ENCODE measurements around the gene TUBGCP2.
"Not testable (repeated sequence)": the region's sequence is repeated elsewhere in the genome, so short reads cannot be mapped to it uniquely, and the experiment has no call there.

The TUBGCP2 gene

DNA sequence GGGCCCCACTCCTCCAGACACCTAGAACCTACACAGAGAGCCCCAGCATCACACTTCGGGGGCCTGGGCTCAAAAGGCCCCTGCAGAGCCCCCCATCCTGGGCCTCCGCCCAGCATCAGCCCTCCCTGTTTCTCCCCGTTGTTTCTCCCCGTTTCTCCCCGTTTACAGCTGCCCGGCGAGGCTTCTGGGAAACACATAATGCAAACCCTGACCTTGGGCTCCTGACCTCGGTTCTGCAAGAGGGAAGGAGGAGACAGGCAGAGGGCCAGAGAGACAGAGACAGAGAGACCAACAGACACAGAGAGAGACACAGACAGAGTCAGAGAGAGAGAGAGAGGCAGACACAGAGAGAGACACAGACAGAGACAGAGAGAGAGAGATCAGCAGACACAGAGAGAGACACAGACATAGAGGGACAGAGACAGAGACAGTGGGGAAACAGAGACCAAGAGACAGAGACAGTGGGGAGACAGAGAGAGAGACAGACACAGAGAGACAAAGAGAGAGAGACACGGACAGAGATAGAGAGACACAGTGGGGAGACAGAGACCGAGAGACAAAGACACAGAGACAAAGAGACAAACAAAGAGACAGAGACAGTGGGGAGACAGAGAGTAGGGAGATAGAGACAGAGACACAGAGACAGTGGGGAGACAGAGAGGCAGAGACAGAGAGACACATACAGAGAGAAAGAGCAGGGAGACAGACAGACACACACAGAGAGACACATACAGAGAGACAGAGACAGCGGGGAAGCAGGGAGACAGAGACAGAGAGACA is 58.5 kb downstream of the TUBGCP2 start:
- no peak for DNase-seq

DNA sequence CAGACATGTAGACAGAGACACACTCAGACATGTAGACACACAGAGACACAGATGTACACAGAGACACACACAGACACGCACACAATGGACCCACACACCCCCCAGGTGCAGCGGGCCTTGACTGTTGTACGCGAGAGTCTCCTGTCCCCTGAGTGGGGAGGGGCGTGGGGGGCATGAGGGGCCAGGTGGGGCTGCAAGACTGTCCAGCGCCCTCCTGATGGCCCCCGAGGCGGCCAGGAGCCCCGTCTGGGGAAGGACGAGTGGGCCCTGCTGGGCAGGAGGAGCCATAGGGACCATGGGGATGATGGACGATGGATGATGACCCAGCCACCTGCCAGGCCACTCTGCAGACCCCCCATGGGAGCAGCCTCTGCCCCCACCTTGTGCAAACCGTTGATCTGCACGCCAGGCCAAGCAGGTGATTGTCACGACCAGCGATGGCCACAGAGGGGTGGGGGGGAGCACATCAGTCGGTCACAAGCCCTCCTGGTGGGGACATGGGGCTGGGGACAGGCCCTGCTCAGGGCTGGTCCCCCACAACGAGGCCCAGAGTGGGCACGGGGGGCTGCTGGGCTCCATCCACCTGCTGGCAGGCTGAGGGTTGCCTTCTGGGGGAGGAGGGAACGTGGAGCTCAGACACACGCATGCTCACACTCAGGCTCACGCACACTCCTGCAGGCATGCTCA is 59.4 kb downstream of the TUBGCP2 start:
- no peak for DNase-seq

DNA sequence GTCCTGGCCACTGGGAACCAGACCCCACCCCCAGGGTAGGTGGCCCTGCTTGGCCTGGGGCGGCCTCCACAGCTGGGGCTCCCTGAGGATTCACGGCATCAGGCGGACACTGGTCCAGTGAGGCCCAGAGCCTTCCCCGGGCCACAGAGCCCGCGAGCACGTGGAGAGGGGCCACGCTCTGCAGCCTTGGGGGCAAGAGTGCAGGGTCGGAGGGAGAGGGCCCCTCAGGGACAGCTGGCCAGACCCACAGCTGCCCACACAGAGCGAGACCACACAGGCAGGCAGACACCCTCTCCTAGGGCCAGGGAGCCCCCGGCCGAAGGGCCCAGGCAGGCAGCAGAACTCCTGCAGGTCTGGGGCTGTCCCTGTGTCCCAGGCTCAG is 60.3 kb downstream of the TUBGCP2 start:
- no peak for DNase-seq

DNA sequence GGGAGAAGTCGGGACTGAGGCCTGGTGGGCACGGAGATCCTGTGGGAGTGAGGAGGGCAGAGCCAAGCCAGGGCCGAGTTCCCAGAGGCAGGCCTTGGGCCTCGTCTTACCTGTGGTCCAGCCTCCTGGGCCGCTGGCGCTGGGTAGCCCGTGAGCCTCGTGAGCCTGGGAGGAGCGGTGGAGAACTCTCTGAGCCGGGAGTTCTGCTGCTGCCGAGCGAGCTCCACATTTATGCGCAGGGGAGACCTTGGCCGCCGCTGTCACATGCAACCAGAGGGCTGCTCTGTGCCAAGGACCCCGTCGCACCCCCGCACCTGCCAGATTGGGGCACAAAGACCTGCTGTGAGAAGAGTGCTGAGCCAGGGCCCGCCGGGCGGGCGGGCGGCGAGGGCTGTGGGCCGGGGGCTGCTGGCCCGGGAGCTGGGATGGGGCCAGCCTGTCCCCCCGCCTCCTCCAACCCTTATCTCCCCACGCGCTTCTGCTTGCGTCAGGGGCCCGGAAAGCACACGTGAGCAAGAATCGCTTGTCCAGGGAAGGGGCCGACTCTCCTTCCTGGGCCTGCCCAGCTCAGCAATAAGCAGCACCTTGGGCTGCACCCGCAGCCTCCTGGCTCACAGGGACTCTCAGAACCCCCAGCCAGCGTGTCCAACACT is 60.9 kb downstream of the TUBGCP2 start:
- no peak for DNase-seq

DNA sequence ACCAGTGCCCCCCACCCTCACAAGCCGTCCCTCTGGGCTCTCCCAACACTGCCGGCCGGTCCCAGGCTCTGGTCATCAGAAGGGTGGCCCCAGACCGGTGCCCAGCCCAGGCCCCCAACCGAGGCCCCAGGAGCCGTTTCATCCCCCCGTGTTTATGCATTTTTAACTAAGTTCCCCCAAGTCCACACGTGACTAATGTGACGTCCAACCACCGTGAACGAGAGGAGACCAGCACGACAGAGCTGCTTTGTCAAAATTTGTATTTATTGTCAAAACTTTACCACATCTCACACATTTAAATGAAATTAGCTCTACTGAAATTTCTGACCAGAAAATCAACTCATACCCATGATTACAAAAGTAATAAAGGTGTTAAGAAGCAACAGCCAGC is 62.4 kb downstream of the TUBGCP2 start:
- no peak for DNase-seq

DNA sequence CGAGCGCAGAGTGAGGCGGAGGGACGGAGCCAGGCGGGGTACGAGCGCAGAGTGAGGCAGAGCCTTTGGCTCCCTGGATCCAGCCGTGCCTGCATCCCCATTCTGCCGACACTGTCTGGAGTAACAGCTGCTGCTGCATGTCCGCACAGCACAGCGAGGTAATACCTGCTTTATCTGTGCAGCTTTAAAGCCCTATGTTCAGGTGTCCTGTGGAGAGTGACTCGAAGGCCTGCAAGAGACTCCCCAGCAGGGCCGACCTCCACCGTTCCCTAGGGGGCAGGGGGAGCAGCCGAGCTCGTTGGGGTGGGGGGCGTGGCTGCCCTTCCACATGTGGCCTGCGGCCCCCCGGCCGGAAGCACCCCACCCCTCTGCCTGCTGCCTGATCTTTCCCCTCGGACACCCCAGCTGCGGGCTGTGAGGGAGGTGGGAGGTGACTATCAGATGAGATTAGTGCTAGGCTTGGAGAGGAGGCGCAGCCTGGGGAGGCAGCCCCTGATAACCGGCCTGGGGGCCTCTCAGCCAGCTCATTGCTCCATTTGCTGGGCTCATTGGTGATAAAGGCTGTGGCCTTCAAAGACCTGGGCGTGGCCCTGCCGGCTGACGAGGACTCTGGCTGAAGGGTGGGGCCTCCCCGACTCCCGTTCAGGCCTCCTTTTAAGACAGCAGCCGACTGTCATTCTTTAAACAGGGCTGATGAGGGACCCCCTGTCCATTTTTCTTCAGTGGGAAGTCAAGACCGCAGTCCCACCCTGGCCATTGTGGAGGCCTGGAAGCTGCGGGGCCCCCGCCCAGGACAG is 63.0 kb downstream of the TUBGCP2 start:
- no peak for DNase-seq

DNA sequence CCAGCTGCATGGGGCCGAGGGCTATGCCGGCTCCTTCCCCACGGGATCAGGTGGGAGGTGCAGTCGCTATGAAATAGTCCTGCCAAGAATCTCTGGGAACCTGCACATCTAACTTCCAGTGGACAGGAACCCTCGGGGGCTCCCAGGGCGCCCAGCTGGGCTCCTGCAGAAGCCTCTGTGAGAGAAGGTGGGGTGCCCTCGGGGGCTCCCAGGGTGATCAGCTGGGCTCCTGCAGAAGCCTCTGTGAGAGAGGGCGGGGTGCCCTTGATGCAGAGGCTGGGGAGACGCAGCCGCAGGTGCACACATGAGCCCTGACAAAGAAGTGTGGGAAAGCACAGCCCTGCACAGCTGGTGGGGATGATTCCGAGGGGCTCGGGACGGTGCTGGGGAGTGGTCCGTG is 65.1 kb downstream of the TUBGCP2 start:
- DNase-seq, result no peak

DNA sequence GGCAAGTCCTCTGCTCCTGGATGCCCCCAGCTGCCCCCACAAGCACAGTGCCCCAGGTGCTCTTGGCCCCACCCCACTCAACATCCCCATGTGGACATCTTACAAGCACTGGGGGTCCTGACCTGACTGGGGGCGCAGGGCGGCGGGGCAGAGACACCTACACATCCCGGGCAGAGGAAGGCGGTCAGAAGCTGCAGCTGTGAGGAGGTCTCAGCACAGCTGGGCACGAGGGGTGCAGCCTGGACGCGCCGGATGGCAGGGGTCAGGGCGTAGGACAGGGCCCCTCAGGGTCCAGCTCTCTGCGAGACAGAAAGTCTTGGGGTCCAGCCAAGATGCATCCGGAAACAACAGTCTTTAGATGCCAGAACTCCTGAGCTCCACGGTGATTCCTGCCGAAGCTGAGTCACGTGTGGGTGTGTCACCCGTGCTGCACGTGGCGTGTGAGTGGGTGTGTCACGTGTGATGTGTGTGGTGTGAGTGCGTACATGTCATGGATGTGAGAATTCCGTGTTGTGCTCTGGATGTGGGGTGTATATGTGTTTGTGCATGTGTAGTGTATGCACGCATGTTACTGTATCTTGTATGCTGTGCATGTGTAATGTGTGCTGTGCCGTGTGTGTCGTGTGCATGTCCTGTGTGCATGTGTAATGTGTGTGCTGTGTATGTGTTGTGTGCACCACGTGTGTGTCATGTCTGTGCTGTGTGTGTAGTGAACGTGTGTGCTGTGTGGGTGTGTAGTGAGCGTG is 65.9 kb downstream of the TUBGCP2 start:
- no peak for DNase-seq

DNA sequence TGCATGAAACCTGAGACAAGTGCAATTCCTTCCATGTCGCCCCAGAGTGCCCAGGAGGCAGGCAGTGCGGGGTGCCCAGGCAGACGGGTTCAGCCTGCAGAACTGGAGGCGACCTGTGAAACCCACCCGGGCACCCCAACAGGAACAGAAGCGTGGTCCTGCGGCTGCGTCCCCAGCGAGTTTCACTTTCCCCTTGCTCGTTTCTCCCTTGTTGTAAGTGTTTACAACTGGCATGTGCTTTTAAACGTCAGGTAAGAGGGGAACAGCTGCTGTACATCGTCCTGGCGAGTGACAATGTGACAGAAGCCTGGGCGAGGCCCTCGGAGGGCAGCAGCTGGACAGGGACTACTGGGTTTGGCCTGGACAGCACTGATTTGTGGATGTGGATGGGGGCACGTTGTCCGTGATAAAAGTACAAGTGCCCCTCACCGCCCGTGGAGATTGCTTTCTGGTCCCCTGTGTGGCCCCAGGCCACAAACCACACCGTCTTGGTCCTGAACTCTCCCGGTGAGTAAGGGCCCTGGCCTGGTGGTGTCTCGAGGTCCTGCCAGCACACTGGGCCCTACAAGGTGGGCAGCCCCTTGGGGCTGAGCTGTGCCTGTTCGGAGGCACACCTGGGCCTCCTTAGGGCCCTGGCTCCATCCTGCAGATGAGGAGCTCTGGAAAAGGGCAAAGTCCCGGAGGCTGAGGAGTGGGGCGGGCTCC is 67.0 kb downstream of the TUBGCP2 start:
- DNase-seq, result no peak

DNA sequence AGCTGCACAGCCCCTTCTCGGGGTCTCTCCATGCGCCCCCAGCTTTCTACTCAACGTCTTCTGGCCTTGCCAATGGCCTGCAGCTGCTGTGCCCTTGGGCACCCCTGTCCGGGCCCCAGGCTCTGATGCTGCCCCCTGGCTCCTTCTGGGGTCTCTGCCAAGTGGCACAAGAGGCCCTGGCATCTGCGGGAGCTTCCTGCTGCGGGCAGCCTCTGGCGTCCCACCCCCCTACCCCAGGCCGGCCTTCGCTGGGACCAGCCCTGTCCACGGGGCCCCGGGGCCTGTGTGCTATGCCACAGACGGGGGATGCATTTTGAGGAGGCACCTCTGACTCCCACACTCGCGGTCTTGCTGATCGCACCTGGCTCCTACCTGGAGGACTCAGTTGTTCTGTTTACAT is 68.7 kb downstream of the TUBGCP2 start:
- no peak for DNase-seq

DNA sequence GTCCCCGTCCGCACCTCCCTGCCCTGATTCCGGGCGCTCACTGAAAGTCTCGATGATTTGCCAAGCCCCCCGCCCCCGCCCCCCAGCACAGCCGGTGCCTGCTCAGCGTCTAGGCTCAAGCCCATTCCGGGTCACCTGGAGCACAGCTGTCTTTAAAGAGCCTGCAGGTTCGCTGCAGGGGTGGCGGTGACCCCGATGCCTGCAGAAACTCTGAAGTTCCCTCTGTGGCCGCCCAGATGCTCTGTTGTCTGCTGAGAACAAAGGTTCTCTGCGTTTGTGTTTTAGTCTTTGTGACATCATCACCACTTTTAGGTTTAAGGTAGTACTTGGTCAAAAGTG is 70.2 kb downstream of the TUBGCP2 start:
- no peak for DNase-seq

DNA sequence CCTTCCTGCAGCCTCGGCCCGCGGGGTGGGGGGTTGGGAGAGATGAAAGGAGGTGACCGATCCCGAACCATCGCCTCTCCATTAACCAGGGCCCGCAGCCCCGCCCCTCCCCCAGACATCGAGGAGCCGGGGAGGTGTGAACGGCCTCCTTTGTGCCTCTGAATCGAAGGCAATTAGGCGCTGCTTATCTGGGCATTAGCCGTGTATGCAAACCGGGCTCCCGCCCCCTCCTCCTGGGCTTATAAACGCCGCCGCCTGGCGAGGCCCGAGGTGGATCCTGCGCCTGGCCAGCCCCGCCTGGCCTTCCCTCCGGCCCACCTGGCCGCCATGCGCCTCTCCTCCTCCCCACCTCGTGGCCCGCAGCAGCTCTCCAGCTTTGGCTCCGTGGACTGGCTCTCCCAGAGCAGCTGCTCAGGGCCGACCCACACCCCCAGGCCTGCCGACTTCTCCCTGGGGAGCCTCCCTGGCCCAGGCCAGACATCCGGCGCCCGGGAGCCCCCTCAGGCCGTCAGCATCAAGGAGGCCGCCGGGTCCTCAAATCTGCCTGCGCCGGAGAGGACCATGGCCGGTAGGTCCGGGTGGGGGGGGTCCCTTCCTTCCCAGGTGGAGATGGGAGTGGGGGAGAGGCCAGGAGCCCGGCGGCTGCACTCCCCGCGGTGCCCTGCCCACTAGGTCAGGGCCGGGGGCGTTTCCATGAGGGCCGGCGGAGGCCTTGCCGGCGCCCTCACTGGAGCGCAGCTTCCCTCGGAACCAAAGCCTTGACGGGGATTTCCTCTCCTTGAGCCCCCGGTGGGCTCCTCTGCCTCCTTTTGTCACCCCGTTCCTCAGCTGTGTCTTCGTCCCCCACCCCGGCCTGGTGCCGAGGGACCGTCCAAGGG is 70.8 kb downstream of the TUBGCP2 start, which contains the start of gene VENTX:
VENTX (plus strand) TSS at position 268 of the 878 bp plus-strand sequence; CDS start at position 328, 60 bp downstream.
- no peak for DNase-seq

DNA sequence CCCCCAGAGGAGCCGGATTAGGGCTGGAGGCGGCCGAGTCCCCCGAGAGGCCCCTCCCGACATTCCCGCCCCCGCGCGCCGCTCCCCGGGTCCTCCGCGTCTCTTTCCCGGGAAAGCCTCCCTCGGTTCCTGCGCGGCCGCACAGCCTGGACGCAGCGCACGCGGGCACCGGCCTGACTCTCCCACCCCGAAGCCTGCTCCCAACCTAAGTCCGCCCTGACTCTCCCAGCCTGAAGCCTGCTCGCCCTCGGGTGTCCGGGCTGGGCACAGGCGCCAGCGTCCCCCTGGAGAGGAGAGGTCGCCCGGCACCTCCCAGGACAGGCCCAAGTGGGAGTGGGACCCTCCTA is 71.5 kb downstream of the TUBGCP2 start:
- DNase-seq, result no peak

DNA sequence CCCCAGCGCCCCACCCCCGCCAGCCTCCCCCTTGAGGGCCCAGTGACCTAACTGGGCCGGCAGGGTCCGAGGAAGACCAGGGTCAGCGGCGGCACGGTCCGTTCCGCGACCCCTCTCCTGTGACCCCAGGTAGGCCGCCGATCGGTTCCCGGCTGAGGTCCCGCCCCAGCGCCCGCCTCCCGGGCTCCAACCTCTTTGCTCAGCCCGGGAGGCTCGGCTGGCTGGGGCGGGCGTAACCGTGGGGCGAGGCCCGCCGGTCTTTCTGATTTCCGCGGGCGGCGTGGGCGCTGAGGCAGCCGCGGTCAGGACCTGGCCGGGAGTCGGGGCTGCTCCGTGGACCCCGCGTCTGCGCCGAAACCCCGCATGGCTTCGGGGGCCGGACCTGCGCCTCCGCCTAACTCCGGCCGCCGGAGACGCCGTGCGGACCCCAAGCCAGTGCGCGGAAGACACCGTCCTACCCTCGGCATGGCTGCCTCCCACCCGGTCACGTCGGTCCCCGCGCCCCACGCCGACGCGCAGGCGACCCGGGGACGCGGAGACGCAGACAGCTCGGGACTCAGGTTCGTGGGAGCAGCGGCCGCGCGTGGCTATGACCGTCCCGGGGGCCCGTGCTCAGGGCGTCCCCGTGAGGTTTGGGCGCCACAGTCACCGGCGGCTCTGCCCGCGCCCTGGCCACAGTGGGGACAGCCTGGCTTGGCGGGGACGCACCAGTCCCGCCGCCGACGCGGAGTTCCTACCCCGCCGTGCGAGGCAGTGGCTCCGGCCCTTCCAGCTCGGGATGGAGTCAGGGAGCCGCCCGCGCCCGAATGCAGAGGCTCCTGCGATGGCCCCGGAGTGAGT is 72.1 kb downstream of the TUBGCP2 start:
- no peak for DNase-seq

DNA sequence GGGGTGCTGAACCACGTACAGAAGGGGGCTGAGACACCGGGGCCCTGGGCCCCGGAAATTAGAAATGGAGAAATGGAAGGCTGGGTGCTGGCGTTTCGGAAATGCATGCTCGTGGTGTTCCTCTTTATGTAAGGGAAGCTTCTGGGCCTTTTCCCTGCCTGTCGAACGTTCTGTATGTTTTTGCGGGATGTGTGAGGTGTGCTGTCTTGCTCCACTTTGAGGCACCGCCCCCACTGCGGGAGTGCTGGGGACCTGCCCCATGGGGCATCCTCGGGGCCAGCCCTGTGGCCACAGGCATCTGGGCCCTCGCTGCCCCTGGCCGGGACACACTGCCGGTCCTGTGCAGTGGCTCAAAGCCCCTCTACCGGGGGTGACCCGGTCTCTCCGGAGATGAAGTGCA is 72.7 kb downstream of the TUBGCP2 start:
- no peak for DNase-seq

DNA sequence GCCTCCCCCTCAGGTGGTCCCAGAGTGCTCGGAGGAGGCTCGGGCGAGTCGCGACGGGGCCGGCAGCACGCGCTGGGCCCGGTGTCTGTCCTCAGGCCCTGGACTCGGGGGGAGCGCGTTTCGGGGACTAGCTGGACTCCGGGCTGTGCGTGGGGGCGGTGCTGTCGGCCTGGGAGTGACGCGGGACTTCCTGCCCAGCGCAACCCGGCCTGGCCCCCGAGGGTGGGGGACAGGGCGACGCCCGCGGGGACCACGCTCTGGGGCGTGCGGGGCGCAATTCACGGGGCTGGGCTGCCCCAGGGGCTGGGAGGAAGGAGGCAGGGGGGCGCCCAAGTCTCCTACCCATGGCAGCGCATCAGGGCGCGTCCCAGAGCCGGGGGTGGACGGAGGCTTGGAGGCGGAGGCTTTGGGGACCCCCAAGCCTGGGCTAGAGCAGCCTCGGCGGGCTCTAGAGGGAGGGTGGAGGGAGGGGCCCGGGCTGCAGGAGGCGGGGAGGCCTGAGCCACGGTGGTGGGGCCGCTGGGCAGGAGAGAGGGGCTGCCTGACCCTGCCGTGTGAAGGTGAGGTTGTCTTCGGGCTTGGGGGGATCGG is 73.3 kb downstream of the TUBGCP2 start:
- DNase-seq, result peak in 1 of 56 donors; percentile 16

DNA sequence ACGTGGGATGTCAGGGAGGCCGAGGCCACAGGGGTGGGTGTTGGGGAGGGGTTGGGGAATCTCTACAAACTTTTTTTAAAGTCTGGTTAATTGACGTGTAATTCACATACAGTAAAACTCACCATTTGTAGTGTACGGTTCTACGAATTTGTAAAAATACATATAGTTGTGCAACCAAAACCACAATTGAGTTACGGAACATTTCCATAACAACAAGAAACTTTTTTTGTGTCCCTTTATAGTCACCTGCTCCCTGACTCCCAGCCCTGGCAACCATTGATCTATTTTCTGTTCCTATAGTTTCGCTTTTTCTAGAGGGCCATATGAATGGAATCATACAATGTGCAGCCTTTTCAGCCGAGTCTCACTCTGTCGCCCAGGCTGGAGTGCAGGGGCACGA is 73.9 kb downstream of the TUBGCP2 start:
- not testable (repeated sequence) for DNase-seq

DNA sequence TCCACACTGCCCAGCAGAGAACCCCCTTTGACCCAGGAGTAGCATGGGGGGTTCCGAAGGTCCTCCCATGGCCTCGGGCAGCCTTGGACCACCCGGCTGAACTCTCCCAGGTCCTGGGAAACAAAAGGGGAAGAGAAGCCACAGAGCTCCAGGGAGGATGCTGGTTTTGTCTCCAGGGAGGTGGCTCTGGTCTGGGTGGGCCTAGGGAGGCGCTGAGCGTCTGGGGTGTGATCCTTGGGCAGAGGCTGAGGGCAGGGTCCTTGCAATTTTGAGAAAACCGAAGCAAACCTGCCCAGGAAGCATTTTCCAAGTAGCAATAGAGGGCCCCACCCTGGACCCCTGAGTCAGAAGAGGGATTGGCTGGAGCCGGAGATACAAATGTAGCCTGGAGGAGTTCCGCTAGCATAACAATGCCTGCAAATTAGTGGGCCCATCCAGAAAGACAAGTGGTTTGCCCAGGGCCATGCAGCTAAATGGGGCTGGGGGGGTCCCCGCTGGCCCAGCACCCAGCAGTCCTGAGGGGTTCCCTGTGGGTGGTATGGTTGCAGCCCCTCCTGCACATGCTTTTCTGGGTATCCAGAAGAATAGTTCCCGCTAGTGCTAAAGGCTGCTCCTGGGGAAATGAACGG is 76.6 kb downstream of the TUBGCP2 start:
- DNase-seq, result no peak

All from amygdala (tissue), 56 donors.